Chondrocyte (in vitro differentiated cells): ENCODE measurements around the gene TAS2R41. TPM values are rescaled to one million over a fixed set of nuclear protein-coding genes. Genes with fewer than 3 reads are reported as not detected.

ENCODE experiments used
- DNase-seq: peaks from one replicate; pipeline ENCODE4 v3.0.0; 2021; ENCODE audit warnings: mixed read lengths, low spot score
- H3K27ac Mint-ChIP-seq: one replicate; pipeline ENCODE4 v1.8.0; 2021; ENCODE audit warnings: mild to moderate bottlenecking, moderate library complexity, mixed read lengths; ENCODE audit not compliant: unreplicated experiment
- H3K27me3 Mint-ChIP-seq: 2 replicates; pipeline ENCODE4 v1.8.0; 2021; ENCODE audit warnings: low read depth, mixed read lengths
- H3K36me3 Mint-ChIP-seq: 2 replicates; pipeline ENCODE4 v1.8.0; 2021; ENCODE audit warnings: low read depth, mixed read lengths
- H3K4me1 Mint-ChIP-seq: 2 replicates; pipeline ENCODE4 v1.8.0; 2021; ENCODE audit warnings: low read depth, mild to moderate bottlenecking, mixed read lengths
- H3K4me3 Mint-ChIP-seq: one replicate; pipeline ENCODE4 v1.8.0; 2021; ENCODE audit warnings: mild to moderate bottlenecking, moderate library complexity, mixed read lengths; ENCODE audit not compliant: unreplicated experiment
- H3K9me3 Mint-ChIP-seq: 2 replicates; pipeline ENCODE4 v1.8.0; 2021; ENCODE audit warnings: low read depth, mixed read lengths
- total RNA-seq: library from RNA; stranded (reverse); gene quantifications from 3 replicates; pipeline ENCODE4 v1.2.1, GENCODE V29; 2021
- TF ChIP-seq, protein P1 (sequence below): fragments of 200-600 bp; sonication (generic); IDR thresholded peaks from 2 replicates; pipeline ENCODE4 v1.5.0; 2021; ENCODE audit warnings: antibody characterized with exemption, mild to moderate bottlenecking, moderate library complexity

Gene TAS2R41
- total RNA-seq, 1 donor from 2014 or later = not detected

DNA sequence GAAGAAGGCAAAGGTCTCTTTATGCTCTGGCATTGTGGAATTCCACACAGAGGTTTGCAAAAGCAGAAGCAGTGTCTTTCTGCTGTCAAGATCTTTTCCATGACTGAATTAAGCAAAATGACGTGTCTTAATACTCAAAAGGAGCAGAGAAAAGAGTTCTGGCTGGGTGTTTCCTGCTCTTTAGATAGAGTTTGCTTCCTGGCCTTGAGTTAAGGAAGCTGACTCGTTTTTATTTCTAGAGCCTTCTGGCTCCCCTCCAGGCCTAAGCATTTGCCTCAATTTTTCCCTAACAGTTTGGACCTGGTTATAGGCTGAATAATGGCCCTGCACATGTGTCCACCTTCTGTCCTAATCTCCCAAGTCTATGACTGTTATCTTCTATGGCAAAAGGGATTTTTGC lies 21.6 kb downstream of the TAS2R41 start:
- Mint-ChIP-seq H3K4me1 (peaks cover 8% of the 10 kb centered on the region), H3K9me3 (no peaks in the 10 kb centered on the region), H3K4me3 (no peak overlapping the region), H3K36me3 (no peaks in the 10 kb centered on the region), H3K27me3 (no peaks in the 10 kb centered on the region), H3K27ac (no peak overlapping the region)
- DNase-seq = no peak
- TF ChIP-seq, protein P1, sequence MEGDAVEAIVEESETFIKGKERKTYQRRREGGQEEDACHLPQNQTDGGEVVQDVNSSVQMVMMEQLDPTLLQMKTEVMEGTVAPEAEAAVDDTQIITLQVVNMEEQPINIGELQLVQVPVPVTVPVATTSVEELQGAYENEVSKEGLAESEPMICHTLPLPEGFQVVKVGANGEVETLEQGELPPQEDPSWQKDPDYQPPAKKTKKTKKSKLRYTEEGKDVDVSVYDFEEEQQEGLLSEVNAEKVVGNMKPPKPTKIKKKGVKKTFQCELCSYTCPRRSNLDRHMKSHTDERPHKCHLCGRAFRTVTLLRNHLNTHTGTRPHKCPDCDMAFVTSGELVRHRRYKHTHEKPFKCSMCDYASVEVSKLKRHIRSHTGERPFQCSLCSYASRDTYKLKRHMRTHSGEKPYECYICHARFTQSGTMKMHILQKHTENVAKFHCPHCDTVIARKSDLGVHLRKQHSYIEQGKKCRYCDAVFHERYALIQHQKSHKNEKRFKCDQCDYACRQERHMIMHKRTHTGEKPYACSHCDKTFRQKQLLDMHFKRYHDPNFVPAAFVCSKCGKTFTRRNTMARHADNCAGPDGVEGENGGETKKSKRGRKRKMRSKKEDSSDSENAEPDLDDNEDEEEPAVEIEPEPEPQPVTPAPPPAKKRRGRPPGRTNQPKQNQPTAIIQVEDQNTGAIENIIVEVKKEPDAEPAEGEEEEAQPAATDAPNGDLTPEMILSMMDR = no peak

DNA sequence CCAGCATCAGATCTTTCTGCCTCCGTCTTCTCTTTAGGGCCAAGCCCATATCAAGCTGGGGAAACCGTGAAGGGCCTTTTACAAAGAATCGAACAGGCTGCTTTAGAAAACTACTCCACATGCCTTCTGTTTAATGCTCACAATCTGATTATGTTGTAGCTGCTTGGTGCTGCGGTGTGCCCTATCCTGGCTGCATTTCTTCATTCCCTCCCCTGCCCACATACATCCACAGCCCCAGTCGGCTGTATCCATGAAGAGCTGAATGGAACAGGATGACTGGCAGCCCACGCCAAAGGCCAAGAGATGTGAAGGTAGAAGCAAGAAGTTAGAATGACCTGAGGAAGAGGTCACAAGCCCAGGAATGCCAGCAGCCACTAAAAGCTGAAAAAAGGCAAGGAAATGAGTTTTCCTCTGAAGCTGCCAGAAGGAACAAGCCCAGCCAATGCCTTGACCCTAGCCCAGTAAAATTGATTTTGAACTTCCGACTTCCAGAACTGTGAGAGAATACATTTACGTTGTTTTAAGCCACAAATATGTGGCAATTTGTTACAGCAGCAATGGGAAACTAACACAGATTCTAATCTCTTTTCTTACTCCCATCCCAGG lies 22.2 kb downstream of the TAS2R41 start:
- TF ChIP-seq, protein P1 = no peak
- Mint-ChIP-seq H3K4me3 (no peak overlapping the region), H3K27ac (no peak overlapping the region), H3K4me1 (peaks cover 8% of the 10 kb centered on the region), H3K36me3 (no peaks in the 10 kb centered on the region), H3K27me3 (no peaks in the 10 kb centered on the region), H3K9me3 (no peaks in the 10 kb centered on the region)
- no peak for DNase-seq

DNA sequence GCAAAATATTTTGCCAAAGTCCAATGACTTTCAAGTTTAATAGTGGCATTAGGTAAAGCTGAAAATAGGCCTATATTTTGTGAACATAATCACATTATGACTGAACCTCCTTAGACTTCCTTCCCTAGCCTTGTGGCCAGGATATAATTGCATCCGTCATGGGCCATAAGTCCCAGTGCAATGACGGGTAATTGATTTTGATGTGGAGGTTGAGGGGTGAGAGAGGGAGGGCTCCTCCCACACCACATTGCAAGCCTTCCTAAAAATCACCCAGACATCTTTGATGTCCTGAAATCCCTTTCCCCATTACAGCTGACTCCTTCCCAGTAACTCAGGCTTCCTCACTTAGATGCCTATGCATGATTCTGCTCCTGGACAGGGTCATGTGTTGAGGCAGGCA lies 25.6 kb downstream of the TAS2R41 start:
- Mint-ChIP-seq H3K4me1 (peaks cover 8% of the 10 kb centered on the region), H3K36me3 (no peaks in the 10 kb centered on the region), H3K9me3 (no peaks in the 10 kb centered on the region), H3K27me3 (no peaks in the 10 kb centered on the region), H3K4me3 (no peak overlapping the region), H3K27ac (no peak overlapping the region)
- TF ChIP-seq, protein P1 = no peak
- no peak for DNase-seq

DNA sequence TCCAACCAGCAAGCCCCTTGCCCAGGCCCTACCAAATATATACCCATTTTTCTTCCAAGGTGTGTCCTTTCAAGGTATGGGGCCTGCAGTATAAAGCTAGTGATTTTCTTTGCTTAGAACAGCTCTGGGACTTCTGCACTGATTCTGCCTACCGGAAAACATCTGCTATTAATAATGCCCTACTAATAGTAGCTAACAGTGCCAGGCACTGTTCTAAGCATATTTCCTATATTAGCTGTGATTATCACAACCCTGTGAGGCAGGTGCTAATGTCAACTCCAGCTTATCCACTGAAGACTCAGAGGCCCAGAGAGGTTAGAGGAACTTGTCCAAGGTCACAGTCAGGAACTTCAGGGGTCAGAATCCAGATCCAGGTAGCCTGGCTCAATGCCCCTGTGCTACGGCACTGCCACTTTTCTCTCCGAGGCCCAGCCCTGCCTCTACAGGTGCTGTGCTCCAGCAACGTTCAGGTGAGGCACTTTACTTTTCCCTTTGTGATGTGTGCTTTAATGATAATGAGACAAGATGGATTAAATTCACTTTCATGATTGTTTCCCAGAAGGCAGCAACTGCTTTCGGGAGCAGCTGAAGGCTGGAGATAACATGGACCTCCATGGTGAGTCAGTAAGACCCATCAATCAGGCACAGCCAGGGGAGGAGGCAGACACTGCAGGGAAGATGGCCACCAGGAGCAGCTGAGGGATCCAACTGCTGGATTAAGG lies 26.7 kb downstream of the TAS2R41 start:
- no peaks in the 10 kb centered on the region for H3K9me3 Mint-ChIP-seq
- DNase-seq = no peak
- no peak overlapping the region for H3K27ac Mint-ChIP-seq
- no peaks in the 10 kb centered on the region for H3K27me3 Mint-ChIP-seq
- H3K4me1 Mint-ChIP-seq = peaks cover 5% of the 10 kb centered on the region
- TF ChIP-seq, protein P1 = no peak
- H3K4me3 Mint-ChIP-seq = no peak overlapping the region
- H3K36me3 Mint-ChIP-seq = no peaks in the 10 kb centered on the region

DNA sequence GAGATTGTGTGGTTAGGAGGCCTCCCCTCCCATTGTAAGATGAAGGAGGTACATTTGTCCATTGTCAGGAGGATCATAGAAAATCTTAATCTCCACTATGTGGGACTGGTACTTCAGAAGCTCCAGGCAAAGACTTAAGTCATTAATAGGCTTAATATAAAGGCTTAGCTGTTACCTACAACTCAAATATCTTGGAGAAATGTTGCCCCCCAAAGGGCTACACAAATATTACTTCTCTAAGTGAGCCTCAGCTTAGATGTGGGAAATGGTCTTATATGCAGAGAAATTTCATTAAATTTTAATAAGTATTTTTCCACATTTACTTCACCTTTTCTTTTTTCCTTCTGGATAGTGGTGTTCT lies 27.2 kb downstream of the TAS2R41 start:
- no peaks in the 10 kb centered on the region for H3K4me1 Mint-ChIP-seq
- no peaks in the 10 kb centered on the region for H3K27me3 Mint-ChIP-seq
- TF ChIP-seq, protein P1 = peak; percentile 26
- H3K36me3 Mint-ChIP-seq = no peaks in the 10 kb centered on the region
- no peak overlapping the region for H3K27ac Mint-ChIP-seq
- DNase-seq = no peak
- H3K9me3 Mint-ChIP-seq = no peaks in the 10 kb centered on the region
- no peak overlapping the region for H3K4me3 Mint-ChIP-seq
